Caco-2 (cell line): ENCODE measurements around the gene MGLL. TPM values are rescaled to one million over a fixed set of nuclear protein-coding genes. Genes with fewer than 3 reads are reported as not detected.

Source experiments
- BruUV-seq: library from RNA; stranded (reverse); fragments of 400-500 nt; replicated peaks from 2 replicates; lab custom pipeline; 2021; lab: Mats Ljungman, UMichigan
- CTCF ChIA-PET: fragments of 300-600 bp; sonication (Branson Sonifier 250); formaldehyde crosslinking; loops from one replicate; lab custom pipeline; 2022; ENCODE audit warnings: antibody characterized with exemption; lab: Charles Lee
- POLR2A ChIA-PET: fragments of 300-600 bp; sonication (Branson Sonifier 250); formaldehyde crosslinking; loops from one replicate; lab custom pipeline; 2022; ENCODE audit warnings: antibody characterized with exemption; lab: Charles Lee
- DNase-seq, 2 experiments: peaks; one replicate each; pipeline versions ENCODE4 v3.0.0 to v3.0.0-alpha.2; 2020 to 2022
- H3K27me3 ChIP-seq: replicated peaks from 2 replicates; pipeline ENCODE4 v1.6.0; 2011; ENCODE audit warnings: low read length; ENCODE audit not compliant: control insufficient read depth, insufficient read depth
- H3K36me3 ChIP-seq: 2 replicates; pipeline ENCODE4 v1.5.1; 2011; ENCODE audit warnings: low read length; ENCODE audit not compliant: control insufficient read depth, insufficient read depth
- H3K4me1 ChIP-seq: fragments of 250-450 bp; sonication (Bioruptor Pico); 2 replicates; pipeline ENCODE4 v1.5.1; 2020; ENCODE audit warnings: mild to moderate bottlenecking
- H3K4me3 ChIP-seq: 2 replicates; pipeline ENCODE4 v1.5.1; 2011; ENCODE audit warnings: low read depth, mild to moderate bottlenecking, control low read depth, low read length
- H3K9me3 ChIP-seq: fragments of 250-450 bp; sonication (Bioruptor Pico); 2 replicates; pipeline ENCODE4 v1.5.1; 2020; ENCODE audit warnings: mild to moderate bottlenecking, moderate library complexity
- H3K27ac Mint-ChIP-seq: one replicate; pipeline ENCODE4 v1.8.0; 2022; ENCODE audit warnings: mixed read lengths; ENCODE audit not compliant: unreplicated experiment
- H3K27me3 Mint-ChIP-seq: one replicate; pipeline ENCODE4 v1.8.0; 2022; ENCODE audit warnings: mixed read lengths; ENCODE audit not compliant: insufficient read depth, unreplicated experiment
- H3K36me3 Mint-ChIP-seq: one replicate; pipeline ENCODE4 v1.8.0; 2022; ENCODE audit warnings: mild to moderate bottlenecking, mixed read lengths; ENCODE audit not compliant: insufficient read depth, unreplicated experiment
- H3K4me1 Mint-ChIP-seq: one replicate; pipeline ENCODE4 v1.8.0; 2022; ENCODE audit warnings: low read depth, mixed read lengths; ENCODE audit not compliant: unreplicated experiment
- H3K4me3 Mint-ChIP-seq: one replicate; pipeline ENCODE4 v1.8.0; 2022; ENCODE audit warnings: mild to moderate bottlenecking, moderate library complexity, mixed read lengths; ENCODE audit not compliant: unreplicated experiment
- H3K9me3 Mint-ChIP-seq: one replicate; pipeline ENCODE4 v1.8.0; 2022; ENCODE audit warnings: mixed read lengths; ENCODE audit not compliant: unreplicated experiment
- CTCF ChIP-seq, 2 experiments: fragments of 200-600 bp in 1 of 2; IDR thresholded peaks; 1 replicate in 1 of 2; 2 replicates in 1 of 2; pipeline versions ENCODE4 v1.5.1 to v1.8.0; 2011 to 2022; ENCODE audit warnings: antibody characterized with exemption in 1 of 2, control low read depth in 1 of 2, inconsistent platforms in 1 of 2, low read depth in 1 of 2, low read length in 1 of 2, mild to moderate bottlenecking in 1 of 2, moderate library complexity in 1 of 2; ENCODE audit not compliant: insufficient read depth in 1 of 2, severe bottlenecking in 1 of 2, unreplicated experiment in 1 of 2
- intact Hi-C: fragments of 100-400 bp; cut with micrococcal nuclease; formaldehyde crosslinking; loops from one replicate; pipeline ENCODE4 v1.10.0; 2022; ENCODE audit not compliant: unreplicated experiment
- total RNA-seq: library from RNA; stranded (reverse); gene quantifications from 2 replicates; pipeline ENCODE4 v1.2.3, GENCODE V29; 2022

MGLL gene
- total RNA-seq, 1 experiment from 2014 or later: 7.8 TPM

- H3K27me3 ChIP-seq: no peaks in the 10 kb centered on the region
- H3K4me1 Mint-ChIP-seq: peaks cover 16% of the 10 kb centered on the region
- intact Hi-C loops: no loop called here
- TF ChIP-seq CTCF (IDR thresholded peaks at IDR 0.05; ENCODE audit: insufficient read depth in 1 of 2, low read depth in 1 of 2, low read length in 1 of 2, severe bottlenecking in 1 of 2, unreplicated experiment in 1 of 2): no peak
- no TSS peak for BruUV-seq
- DNase-seq: no peak
- no peaks in the 10 kb centered on the region for H3K27me3 Mint-ChIP-seq
- no peak overlapping the region for H3K4me3 Mint-ChIP-seq
- H3K4me1 ChIP-seq: peaks cover 17% of the 10 kb centered on the region
- H3K36me3 ChIP-seq: no peaks in the 10 kb centered on the region
- CTCF ChIA-PET: no interaction called here
- POLR2A ChIA-PET: no interaction called here
- H3K9me3 ChIP-seq: no peaks in the 10 kb centered on the region
- H3K36me3 Mint-ChIP-seq: no peaks in the 10 kb centered on the region
- no peaks in the 10 kb centered on the region for H3K9me3 Mint-ChIP-seq
- H3K4me3 ChIP-seq: no peak overlapping the region
- no peak overlapping the region for H3K27ac Mint-ChIP-seq
Observed at GRCh38 chr3:127786353-127787070, 35.8 kb downstream of the MGLL start.

GRCh38 chr3:127785711-127786265 is 36.5 kb downstream of the MGLL start:
- no peak for TF ChIP-seq CTCF (IDR thresholded peaks at IDR 0.05; ENCODE audit: insufficient read depth in 1 of 2, low read depth in 1 of 2, low read length in 1 of 2, severe bottlenecking in 1 of 2, unreplicated experiment in 1 of 2)
- ChIA-PET POLR2A (no interaction called here), CTCF (no interaction called here)
- no TSS peak for BruUV-seq
- no peaks in the 10 kb centered on the region for H3K36me3 ChIP-seq
- Mint-ChIP-seq H3K36me3 (no peaks in the 10 kb centered on the region), H3K27me3 (no peaks in the 10 kb centered on the region), H3K4me3 (no peak overlapping the region), H3K4me1 (peaks cover 9% of the 10 kb centered on the region), H3K9me3 (no peaks in the 10 kb centered on the region), H3K27ac (no peak overlapping the region)
- peaks cover 10% of the 10 kb centered on the region for H3K4me1 ChIP-seq
- DNase-seq: no peak
- H3K4me3 ChIP-seq: no peak overlapping the region
- H3K9me3 ChIP-seq: no peaks in the 10 kb centered on the region
- H3K27me3 ChIP-seq: no peaks in the 10 kb centered on the region
- intact Hi-C loops: no loop called here

DNA sequence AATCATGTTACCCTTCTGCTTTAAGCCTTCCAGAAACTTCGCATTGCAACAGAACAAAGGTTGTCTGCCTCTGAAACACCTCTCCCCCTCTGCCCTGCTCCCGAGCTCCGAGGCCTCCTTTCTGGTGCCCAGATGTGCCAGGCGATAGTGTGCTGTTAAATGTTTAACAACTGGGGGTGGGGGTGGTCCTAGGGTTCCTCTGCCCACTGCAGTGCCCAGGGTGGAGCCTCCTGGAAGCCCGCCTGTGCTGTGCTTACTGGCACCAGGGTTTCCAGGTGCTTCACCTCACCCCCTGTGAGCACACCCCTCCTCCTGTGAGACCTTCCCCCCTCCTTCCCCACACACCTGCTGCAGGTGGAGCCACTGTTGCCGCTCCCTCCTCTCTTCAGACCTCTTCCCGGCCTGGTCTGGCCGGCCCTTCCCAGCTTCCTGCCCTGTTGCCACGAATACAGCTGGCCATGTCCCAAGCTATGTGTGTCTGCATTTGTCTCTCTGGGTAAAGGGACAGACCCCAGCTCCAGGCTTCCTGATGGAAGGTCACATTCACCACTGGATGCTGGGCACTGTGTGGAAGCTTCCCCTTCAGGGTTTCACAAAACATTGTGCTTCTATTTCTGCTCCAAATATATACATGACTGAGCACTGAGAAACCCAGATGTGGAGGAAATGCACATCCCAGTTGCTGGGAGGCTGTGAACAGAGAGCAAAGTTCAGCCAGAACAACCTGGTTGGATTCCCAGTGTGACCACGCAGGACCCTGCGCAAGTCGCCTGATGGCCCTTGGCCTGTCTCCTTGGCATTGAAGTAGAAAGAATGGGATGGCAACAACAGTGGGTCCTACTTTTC is 37.2 kb downstream of the MGLL start:
- Histone ChIP-seq H3K4me3 (no peak overlapping the region), H3K4me1 (peaks cover 7% of the 10 kb centered on the region), H3K9me3 (no peaks in the 10 kb centered on the region), H3K36me3 (no peaks in the 10 kb centered on the region), H3K27me3 (no peaks in the 10 kb centered on the region)
- DNase-seq: no peak
- no peaks in the 10 kb centered on the region for H3K27me3 Mint-ChIP-seq
- TF ChIP-seq CTCF (IDR thresholded peaks at IDR 0.05; ENCODE audit: insufficient read depth in 1 of 2, low read depth in 1 of 2, low read length in 1 of 2, severe bottlenecking in 1 of 2, unreplicated experiment in 1 of 2): no peak
- H3K9me3 Mint-ChIP-seq: no peaks in the 10 kb centered on the region
- CTCF ChIA-PET: no interaction called here
- H3K4me3 Mint-ChIP-seq: no peak overlapping the region
- no TSS peak for BruUV-seq
- intact Hi-C loops: no loop called here
- H3K4me1 Mint-ChIP-seq: peaks cover 6% of the 10 kb centered on the region
- no peaks in the 10 kb centered on the region for H3K36me3 Mint-ChIP-seq
- POLR2A ChIA-PET: interaction anchor here (0.5 kb wide), 1 partner anchor 36 kb away, joined by 4 read pairs; no protein-coding TSS in a partner anchor
- H3K27ac Mint-ChIP-seq: no peak overlapping the region
